ENCODE measurements around the gene ALMS1. TPM values are rescaled to one million over a fixed set of nuclear protein-coding genes. Genes with fewer than 3 reads are reported as not detected.

Gene ALMS1
- total and polyA plus RNA-seq, 2 of the 8 experiments (the other 6 are each of a cell fraction or from before 2014, with no cell fraction given) = 21.8 to 45.6 TPM

DNA sequence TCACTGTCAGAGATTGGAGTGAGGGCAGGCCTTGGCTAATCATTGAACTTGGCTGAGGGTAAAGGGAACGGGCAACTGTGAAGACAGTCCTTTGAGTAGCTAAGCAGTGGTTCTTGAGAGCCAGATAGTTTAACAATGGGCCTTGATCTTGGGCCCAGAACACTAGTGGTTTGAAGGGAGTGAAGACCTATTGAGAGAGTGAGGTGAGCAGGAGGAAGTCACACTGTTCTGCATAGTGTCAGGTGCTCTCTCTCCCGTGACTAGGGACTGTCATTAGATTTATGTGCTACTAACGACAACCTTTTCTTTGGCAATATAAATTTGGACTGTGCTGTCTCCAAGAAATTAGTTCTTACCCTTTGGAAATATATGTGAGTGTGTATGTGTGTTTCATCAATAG lies 44.6 kb upstream of the ALMS1 start (continued):
- no peak for TF ChIP-seq CREB1 (IDR thresholded peaks at IDR 0.05)

DNA sequence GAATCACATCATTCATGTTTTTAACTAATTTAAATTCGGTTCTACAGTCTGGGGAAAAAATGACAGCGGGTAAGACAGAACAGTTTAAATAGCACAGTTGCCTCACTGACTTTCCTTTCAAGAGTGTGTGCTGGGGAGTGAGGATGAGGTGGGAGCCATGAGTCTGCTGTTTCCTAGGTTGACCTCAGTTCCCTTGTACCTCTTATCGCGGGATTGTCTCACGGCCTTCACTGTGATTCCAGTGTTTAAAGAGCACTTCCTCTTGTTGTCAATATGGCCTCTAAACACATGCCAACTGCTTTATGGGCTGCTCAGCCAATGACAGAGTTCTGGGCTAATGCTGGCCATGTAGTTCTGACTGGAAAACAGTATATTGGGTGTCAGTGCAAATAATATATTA lies 41.6 kb upstream of the ALMS1 start:
- Histone ChIP-seq H4K8ac (ENCODE audit: extremely low read depth, insufficient read depth, low read length) (no peak overlapping the region), H4K91ac (replicated peaks; ENCODE audit: insufficient read length, low read length) (no peak overlapping the region), H3K4me1 (replicated peaks in 1 of 4; ENCODE audit: control insufficient read depth in 3 of 4, insufficient read depth in 4 of 4, low read length in 3 of 4) (no peaks in the 10 kb centered on the region), H2BK120ac (replicated peaks; ENCODE audit: low read depth, low read length) (no peak overlapping the region), H3K14ac (ENCODE audit: insufficient read length) (no peak overlapping the region), H3K4ac (replicated peaks; ENCODE audit: insufficient read length, low read depth, low read length) (no peak overlapping the region), H3K56ac (replicated peaks; ENCODE audit: insufficient read length, low read depth, low read length) (no peak overlapping the region), H2AK5ac (ENCODE audit: low read depth, low read length) (no peak overlapping the region), H3K9ac (replicated peaks in 1 of 4; ENCODE audit: extremely low read depth in 1 of 4, low read depth in 3 of 4, low read length in 3 of 4) (no peak overlapping the region), H3K27me3 (replicated peaks in 1 of 4; ENCODE audit: control insufficient read depth in 3 of 4, extremely low read depth in 1 of 4, insufficient read depth in 3 of 4, low read length in 3 of 4) (no peaks in the 10 kb centered on the region), H3K9me3 (ENCODE audit: insufficient read depth in 2 of 2, low read depth in 1 of 2, low read length in 1 of 2) (no peaks in the 10 kb centered on the region; a peak in 1 of 4 replicates), H3K18ac (ENCODE audit: extremely low read depth, low read length) (no peak overlapping the region), H3K79me2 (ENCODE audit: control insufficient read depth in 1 of 2, insufficient read depth in 2 of 2, low read length in 2 of 2) (no peaks in the 10 kb centered on the region), H4K5ac (ENCODE audit: insufficient read length, low read depth, low read length) (no peak overlapping the region), H2AFZ (ENCODE audit: low read length) (no peak overlapping the region), H3K23me2 (ENCODE audit: low read depth, low read length) (no peaks in the 10 kb centered on the region), H4K20me1 (replicated peaks in 1 of 2; ENCODE audit: control insufficient read depth in 1 of 2, insufficient read depth in 2 of 2, low read length in 2 of 2) (no peaks in the 10 kb centered on the region), H3K27ac (ENCODE audit: low read depth, low read length) (no peak overlapping the region), H2BK20ac (ENCODE audit: low read length) (no peak overlapping the region), H2BK15ac (ENCODE audit: low read length) (no peak overlapping the region), H2BK12ac (ENCODE audit: low read depth, low read length) (no peak overlapping the region), H3K4me2 (ENCODE audit: insufficient read depth in 1 of 2, low read depth in 2 of 2, low read length in 2 of 2) (no peak overlapping the region), H3K4me3 (ENCODE audit: extremely low read depth in 1 of 4, insufficient read depth in 2 of 4, low read depth in 3 of 4, low read length in 4 of 4) (no peak overlapping the region), H2BK5ac (ENCODE audit: low read depth, low read length) (no peak overlapping the region), H3K23ac (ENCODE audit: insufficient read length) (no peak overlapping the region), H3K79me1 (ENCODE audit: low read depth, low read length) (no peaks in the 10 kb centered on the region), H3K36me3 (ENCODE audit: control insufficient read depth in 2 of 4, insufficient read depth in 4 of 4, low read length in 3 of 4) (no peaks in the 10 kb centered on the region)
- no peak for DNase-seq (ENCODE audit: low read depth in 1 of 2, low spot score in 2 of 2)
- 96% methylated on average over 5 of the region's 5 CpGs; no CpG with 5 or more reads in 1 of the 2 experiments for WGBS, 2 experiments (ENCODE audit: extremely low coverage in 1 of 2, insufficient coverage in 1 of 2, insufficient read length in 1 of 2, insufficient replicate concordance in 2 of 2, low coverage in 1 of 2, low lambda C conversion rate in 2 of 2, missing lambda C conversion rate in 1 of 2)
- no peak for TF ChIP-seq CHD2 (IDR thresholded peaks at IDR 0.05; ENCODE audit: low read length)
- no peak for TF ChIP-seq BCL11A (IDR thresholded peaks at IDR 0.05; ENCODE audit: low read depth in 2 of 2, low read length in 2 of 2)
- ChIA-PET CTCF (ENCODE audit: partially characterized antibody) (interaction anchor here (1.0 to 4.0 kb wide), 4 partner anchors 10 to 76 kb away, joined by 3 to 17 read pairs (median 4); no protein-coding TSS in a partner anchor), POLR2A (ENCODE audit: partially characterized antibody) (no interaction called here)
- no peak for FAIRE-seq
